Ecto neural progenitor cell (in vitro differentiated cells): ENCODE results near the gene RFWD3.

Source experiments
- DNase-seq: peaks from one replicate; pipeline ENCODE4 v3.0.0-alpha.2; 2018; ENCODE audit warnings: low spot score

Gene RFWD3

DNA sequence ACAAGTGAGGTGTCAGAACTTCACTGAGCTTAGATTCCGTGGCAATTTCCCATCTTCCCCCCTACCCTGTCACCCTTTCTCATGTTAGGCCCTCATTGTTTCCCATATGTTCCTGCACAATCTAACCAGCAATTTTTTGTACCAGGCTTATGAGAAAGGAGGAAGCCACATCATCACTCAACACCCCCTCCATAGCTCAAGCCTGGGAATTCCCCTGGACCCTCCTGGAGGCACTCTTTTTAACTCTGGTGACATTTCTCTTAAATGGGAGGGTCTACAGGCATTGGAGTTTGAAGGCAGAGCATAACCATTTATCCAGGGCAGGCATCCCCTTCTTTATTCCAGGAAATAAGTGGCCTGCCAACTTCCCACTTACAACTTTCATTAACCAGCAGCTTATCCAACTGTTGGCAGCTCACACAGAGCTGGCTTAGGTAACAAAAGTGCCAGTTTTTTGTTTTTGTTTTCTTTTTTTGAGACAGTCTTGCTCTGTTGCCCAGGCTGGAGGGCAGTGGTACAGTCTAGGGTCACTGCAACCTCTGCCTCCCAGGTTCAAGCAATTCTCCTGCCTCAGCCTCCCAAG, 49.4 kb downstream of the RFWD3 start:
- no peak for DNase-seq

DNA sequence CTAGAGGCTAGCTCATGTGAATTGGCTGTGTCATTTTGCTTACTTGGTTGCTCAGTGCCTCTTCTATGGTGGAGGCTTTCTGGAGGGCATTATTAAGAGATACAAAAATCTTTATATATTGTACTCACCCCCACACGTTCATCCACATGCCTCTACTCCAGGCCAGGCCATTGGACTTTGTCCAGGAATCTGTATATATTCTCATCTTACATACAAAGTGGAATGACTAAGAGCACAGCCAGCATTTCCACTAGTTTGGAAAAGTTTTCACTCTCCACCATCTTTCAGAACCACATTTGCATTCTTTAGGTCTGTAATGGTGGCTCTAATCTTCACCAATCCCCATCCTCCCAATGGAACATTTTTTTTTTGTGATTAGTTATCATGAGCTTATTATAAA, 55.0 kb downstream of the RFWD3 start:
- no peak for DNase-seq

DNA sequence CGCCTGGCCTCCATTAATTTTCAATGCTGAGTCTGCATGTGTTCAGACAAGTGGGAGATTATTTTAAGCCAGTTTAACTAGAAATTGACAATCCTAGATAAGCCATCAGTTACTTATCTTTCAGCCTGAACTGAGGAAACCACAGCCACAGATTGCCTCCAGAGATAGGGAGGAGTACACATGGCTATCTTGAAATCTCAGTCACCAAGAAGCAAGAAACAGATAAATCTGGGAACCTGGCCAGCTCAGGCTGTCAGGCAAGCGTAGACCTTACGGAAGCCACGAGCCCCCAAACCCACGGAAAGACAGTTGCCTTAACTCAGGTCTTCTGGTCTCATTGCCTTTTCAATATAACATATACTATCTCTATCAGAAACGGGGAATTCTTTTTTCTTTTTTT, 57.7 kb downstream of the RFWD3 start:
- DNase-seq = no peak

DNA sequence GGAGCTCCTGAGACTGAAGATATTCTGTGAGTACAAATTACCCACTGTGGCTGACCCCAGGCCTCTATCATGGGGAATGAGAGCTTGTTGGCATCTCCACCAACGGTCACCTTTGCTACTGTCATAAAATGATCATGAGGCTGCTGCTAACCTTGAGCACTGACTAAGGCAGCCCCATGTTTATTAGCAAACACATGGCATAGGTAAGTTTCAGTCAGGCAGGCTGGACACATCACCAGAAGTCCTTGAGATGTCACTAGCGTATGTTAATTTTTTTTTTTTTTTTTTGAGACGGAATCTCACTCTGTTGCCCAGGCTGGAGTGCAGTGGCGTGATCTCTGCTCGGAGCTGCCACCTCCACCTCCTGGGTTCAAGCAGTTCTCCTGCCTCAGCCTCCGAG, 58.3 kb downstream of the RFWD3 start:
- DNase-seq = no peak

DNA sequence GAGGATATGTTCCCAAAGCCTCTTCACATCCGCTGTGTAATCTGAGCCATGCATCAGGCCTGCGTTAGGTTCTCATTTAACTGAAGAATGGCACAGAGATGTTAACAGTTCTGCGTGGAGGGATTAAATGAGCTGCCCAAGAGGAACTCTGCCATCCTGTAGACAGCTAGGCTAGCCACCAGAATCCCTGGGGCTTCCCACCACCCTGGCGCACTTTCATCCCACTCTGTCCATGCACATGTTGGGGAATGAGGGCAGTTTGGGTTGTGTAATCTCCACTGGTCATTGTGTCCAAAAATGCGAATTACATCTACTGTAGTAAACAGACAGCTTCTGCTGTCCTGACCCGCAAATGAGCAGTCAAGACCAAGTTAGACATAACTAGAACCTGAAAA, 58.7 kb downstream of the RFWD3 start:
- peak; percentile 46 for DNase-seq

DNA sequence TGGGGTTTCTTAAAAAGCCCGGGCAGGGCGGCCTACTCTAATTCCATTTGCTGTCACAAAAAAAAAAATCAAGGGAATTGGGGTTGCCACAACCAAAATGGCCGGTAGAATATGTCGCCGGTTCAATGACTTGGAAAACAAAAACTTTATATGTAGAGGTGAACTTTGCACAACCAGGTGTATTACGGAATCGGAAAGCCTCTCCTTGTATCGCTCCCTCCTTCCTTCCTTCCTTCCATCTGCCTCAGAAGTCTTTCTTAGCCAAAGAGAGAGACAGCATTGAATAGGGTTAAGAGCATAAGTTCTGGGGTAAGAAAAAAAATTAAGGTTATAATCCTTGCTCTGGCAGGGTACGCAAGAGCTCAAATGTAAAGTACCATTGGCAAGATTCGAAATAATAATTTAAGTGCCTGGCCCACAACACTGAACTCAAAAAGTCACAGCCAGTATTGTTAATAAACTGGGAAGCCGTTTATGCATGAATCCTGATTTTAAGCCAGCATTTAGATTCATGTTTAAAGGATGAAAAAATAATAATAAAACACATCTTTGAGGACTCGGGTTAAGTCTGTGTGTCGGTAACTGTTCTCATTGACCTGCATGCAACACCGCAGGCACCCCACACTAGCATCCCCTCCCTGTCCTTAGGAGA, 59.2 kb downstream of the RFWD3 start:
- DNase-seq = no peak

- DNase-seq = peak; percentile 93
These were observed 60.0 kb downstream of the RFWD3 start, which contains the start of gene GLG1 for GRCh38 chr16:74606521-74607309. Gene GLG1 (minus strand): TSS chr16:74607114. CDS start chr16:74607094, 20 bp downstream.

GRCh38 chr16:74605746-74606520, 60.7 kb downstream of the RFWD3 start:
- no peak for DNase-seq

GRCh38 chr16:74605332-74605731, 61.3 kb downstream of the RFWD3 start:
- no peak for DNase-seq

GRCh38 chr16:74603848-74604247, 62.8 kb downstream of the RFWD3 start:
- no peak for DNase-seq

DNA sequence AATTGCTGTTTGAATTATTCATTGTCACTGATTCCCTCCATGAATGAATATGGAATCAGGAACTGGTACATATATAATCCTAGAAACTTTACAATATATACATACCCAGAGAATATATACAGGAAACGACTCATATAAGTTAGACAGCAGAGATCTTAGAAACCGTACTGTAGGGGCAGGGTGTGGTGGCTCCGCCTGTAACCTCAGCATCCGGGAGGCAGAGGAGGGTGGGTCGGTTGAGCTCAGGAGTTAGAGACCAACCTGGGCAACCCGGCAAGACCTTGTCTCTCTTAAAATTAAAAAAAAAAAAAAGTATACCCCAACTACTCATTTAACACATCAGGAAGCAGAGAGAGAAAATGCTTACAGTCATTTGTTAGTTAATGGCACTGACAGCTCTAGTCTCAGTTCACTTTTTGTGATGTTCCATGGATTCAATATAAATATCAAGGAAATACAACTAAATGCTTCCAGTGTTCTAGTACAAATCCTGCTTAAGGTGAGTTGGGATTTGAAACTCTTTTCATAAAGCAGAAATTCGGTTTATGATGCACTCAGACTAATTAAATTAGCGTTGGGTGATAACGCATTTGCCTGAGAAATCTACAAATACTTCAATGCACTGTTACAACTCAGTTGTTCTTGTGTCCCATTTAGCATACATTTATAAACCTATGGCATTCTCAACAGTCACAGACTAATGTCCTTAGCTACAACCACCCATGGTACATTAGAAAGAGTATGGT, 65.4 kb downstream of the RFWD3 start:
- no peak for DNase-seq

GRCh38 chr16:74596586-74596985, 70.1 kb downstream of the RFWD3 start:
- no peak for DNase-seq

DNA sequence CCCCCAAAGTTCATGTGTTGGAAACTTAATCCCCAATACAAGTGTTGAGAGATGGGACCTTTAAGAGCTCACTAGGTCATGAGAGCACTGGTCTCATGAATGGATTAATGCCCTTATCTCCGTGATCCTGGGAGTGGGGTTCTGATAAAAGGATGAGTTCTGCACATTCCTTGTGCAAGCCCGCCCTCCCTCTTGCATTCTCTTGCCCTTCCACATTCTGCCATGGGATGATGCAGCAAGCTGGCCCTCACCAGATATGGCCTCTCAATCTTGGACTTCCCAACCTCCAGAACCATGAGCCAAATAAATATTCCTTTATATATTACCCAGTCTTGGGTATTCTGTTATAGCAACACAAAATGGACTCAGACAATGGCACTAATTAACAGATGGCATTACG, 73.8 kb downstream of the RFWD3 start:
- DNase-seq = no peak

GRCh38 chr16:74591876-74592650, 74.6 kb downstream of the RFWD3 start:
- no peak for DNase-seq

DNA sequence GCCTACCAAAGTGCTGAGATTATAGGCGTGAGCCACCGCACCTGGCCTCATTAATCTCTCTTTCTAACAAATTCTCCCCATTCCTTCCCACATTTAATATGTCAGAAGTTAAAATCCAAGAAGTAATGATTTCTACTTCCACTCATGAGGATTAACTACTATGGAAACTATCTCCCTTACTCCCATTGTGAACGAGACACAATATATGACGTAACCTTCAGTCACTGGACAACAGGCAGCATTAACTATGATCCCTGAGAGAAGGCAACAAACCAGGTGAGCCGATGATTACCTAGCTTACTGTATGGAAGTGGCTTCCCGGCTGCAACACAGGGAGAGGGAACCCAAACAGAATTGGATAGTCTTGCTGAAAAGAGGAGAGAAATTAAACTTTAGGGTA, 79.7 kb downstream of the RFWD3 start:
- DNase-seq = no peak

- DNase-seq = no peak
These were observed 80.7 kb downstream of the RFWD3 start for GRCh38 chr16:74585846-74586443.

DNA sequence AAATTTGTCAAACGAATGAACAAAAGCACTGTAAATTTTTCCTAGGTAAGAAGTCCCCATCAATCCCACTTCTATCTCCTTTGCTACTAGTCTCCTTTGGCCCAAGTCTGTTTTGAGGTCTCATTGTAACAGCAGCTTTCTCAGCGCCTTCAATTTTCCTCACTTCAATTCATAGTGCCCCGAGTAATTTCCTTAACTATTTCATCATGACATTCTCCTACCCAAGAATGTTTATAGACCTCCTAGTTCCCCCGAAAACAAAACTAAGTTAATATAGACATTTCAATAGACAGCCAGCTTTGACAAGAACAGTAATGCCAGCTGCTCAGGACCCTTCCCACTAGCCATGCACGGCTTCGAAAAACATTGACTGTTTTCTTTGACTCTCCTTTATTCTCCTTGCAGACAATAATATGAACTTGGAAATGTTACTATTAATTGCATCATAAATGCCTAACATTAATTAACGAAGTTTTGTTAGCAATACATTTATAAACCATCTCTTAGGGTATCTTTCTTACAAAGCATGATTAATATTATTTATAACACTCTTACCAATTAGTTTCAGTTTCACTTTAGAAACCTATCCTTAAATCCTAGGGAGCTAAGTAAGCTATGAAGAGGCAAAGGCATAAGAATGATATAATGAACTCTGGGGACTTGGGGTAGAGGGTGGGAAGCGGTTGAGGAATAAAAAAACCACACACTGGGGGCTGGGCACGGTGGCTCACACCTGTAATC, 82.6 kb downstream of the RFWD3 start:
- DNase-seq = no peak

DNA sequence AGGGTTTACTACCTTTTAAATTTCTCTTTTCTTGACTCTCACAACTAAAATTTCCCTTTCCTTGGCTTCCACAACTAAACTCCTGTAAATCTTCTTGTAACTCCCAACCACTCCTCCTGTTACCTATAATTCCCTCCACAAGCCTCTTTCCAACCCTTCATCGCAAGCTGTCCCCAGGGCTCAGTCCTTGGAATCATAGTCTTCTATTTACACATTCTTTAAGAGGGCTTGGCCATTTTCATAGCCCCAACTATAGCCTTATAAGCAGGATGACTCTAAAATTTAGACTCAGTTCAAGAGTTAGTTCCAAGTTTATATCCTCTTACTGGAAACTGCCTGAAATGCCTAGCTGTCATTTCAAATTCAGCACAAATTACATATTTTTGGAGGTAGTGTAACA, 83.7 kb downstream of the RFWD3 start:
- DNase-seq = no peak

GRCh38 chr16:74580833-74581232, 85.8 kb downstream of the RFWD3 start:
- DNase-seq = no peak

- DNase-seq = no peak
These were observed 87.8 kb downstream of the RFWD3 start for GRCh38 chr16:74578838-74579237.
